SK-N-SH treated with all-trans-retinoic acid at 6 μM for 48 hours (cell line): ENCODE measurements around the gene KIRREL3.
A peak's percentile ranks its signal among the peaks of the same experiment; 100 is the strongest.

Source experiments
- ATAC-seq: fragments of 200-7000 bp; cut with Tn5 transposase; 3 replicates; pipeline ENCODE4 v1.9.1; 2020; ENCODE audit warnings: mild to moderate bottlenecking, moderate library complexity
- ARNTL ChIP-seq: fragments of 450-650 bp; formaldehyde crosslinking; IDR thresholded peaks from 2 replicates; pipeline ENCODE4 v1.5.0; 2020; ENCODE audit warnings: low read depth, mild to moderate bottlenecking, moderate library complexity, borderline replicate concordance
- BACH2 ChIP-seq: fragments of 250-450 bp; sonication (Bioruptor Pico); IDR thresholded peaks from 2 replicates; pipeline ENCODE4 v1.9.0; 2021; ENCODE audit warnings: mild to moderate bottlenecking, borderline replicate concordance
- CREB5 ChIP-seq: fragments of 250-450 bp; sonication (Bioruptor Pico); IDR thresholded peaks from 2 replicates; pipeline ENCODE4 v1.5.1; 2020; ENCODE audit warnings: low read depth, mild to moderate bottlenecking, moderate library complexity
- CSDC2 ChIP-seq: fragments of 250-450 bp; sonication (Bioruptor Pico); IDR thresholded peaks from 2 replicates; pipeline ENCODE4 v1.5.0; 2020; ENCODE audit warnings: mild to moderate bottlenecking, moderate library complexity
- CSRNP3 ChIP-seq: fragments of 250-450 bp; sonication (Bioruptor Pico); IDR thresholded peaks from 2 replicates; pipeline ENCODE4 v1.5.1; 2021; ENCODE audit warnings: mild to moderate bottlenecking, moderate library complexity
- ESRRG ChIP-seq: fragments of 250-450 bp; sonication (Bioruptor Pico); IDR thresholded peaks from 2 replicates; pipeline ENCODE4 v1.6.1; 2021; ENCODE audit warnings: mild to moderate bottlenecking
- GLIS3 ChIP-seq: fragments of 250-450 bp; sonication (Bioruptor Pico); IDR thresholded peaks from 2 replicates; pipeline ENCODE4 v1.5.0; 2020; ENCODE audit warnings: mild to moderate bottlenecking, moderate library complexity
- ISL1 ChIP-seq: fragments of 250-450 bp; sonication (Bioruptor Pico); IDR thresholded peaks from 2 replicates; pipeline ENCODE4 v2.1.2; 2022; ENCODE audit warnings: mild to moderate bottlenecking, moderate library complexity
- OSR1 ChIP-seq: fragments of 250-450 bp; sonication (Bioruptor Pico); IDR thresholded peaks from 2 replicates; pipeline ENCODE4 v1.8.0; 2022; ENCODE audit warnings: moderate library complexity, mild to moderate bottlenecking, inconsistent platforms
- PATZ1 ChIP-seq: fragments of 250-450 bp; sonication (Bioruptor Pico); IDR thresholded peaks from 2 replicates; pipeline ENCODE4 v1.8.0; 2020; ENCODE audit warnings: mild to moderate bottlenecking, moderate library complexity, borderline replicate concordance
- PPARA ChIP-seq: fragments of 250-450 bp; sonication (Bioruptor Pico); IDR thresholded peaks from 2 replicates; pipeline ENCODE4 v1.5.0; 2020; ENCODE audit warnings: mild to moderate bottlenecking, borderline replicate concordance
- RARB ChIP-seq: fragments of 250-450 bp; sonication (Bioruptor Pico); IDR thresholded peaks from 2 replicates; pipeline ENCODE4 v1.8.0; 2021; ENCODE audit warnings: mild to moderate bottlenecking, moderate library complexity
- SNAI2 ChIP-seq: fragments of 250-450 bp; sonication (Bioruptor Pico); IDR thresholded peaks from 2 replicates; pipeline ENCODE4 v1.5.0; 2020; ENCODE audit warnings: mild to moderate bottlenecking, moderate library complexity
- TCF4 ChIP-seq: fragments of 250-450 bp; sonication (Bioruptor Pico); IDR thresholded peaks from 2 replicates; pipeline ENCODE4 v1.8.0; 2021; ENCODE audit warnings: mild to moderate bottlenecking, moderate library complexity, borderline replicate concordance
- TOX ChIP-seq: fragments of 250-450 bp; sonication (Bioruptor Pico); IDR thresholded peaks from 2 replicates; pipeline ENCODE4 v1.8.0; 2021; ENCODE audit warnings: mild to moderate bottlenecking, moderate library complexity, borderline replicate concordance
- TSHZ2 ChIP-seq: fragments of 250-450 bp; sonication (Bioruptor Pico); IDR thresholded peaks from 2 replicates; pipeline ENCODE4 v1.5.0; 2020; ENCODE audit warnings: mild to moderate bottlenecking, moderate library complexity
- ZC3H10 ChIP-seq: fragments of 250-450 bp; sonication (Bioruptor Pico); IDR thresholded peaks from 2 replicates; pipeline ENCODE4 v1.5.1; 2021; ENCODE audit warnings: mild to moderate bottlenecking, moderate library complexity
- ZFP3 ChIP-seq: fragments of 250-450 bp; sonication (Bioruptor Pico); IDR thresholded peaks from 2 replicates; pipeline ENCODE4 v1.5.0; 2020; ENCODE audit warnings: mild to moderate bottlenecking, moderate library complexity
- ZFP30 ChIP-seq: fragments of 450-650 bp; formaldehyde crosslinking; IDR thresholded peaks from 2 replicates; pipeline ENCODE4 v1.5.0; 2022; ENCODE audit warnings: mild to moderate bottlenecking, moderate library complexity
- ZNF565 ChIP-seq: fragments of 450-650 bp; formaldehyde crosslinking; conservative IDR thresholded peaks from 2 replicates; pipeline ENCODE4 v1.5.0; 2020; ENCODE audit warnings: low read depth, mild to moderate bottlenecking, moderate library complexity
- ZNF70 ChIP-seq: fragments of 450-650 bp; formaldehyde crosslinking; IDR thresholded peaks from 2 replicates; pipeline ENCODE4 v1.5.0; 2020; ENCODE audit warnings: mild to moderate bottlenecking, moderate library complexity
- ZNF8 ChIP-seq: fragments of 450-650 bp; formaldehyde crosslinking; IDR thresholded peaks from 2 replicates; pipeline ENCODE4 v1.5.0; 2020; ENCODE audit warnings: mild to moderate bottlenecking, moderate library complexity
- TF ChIP-seq, protein P1 (sequence below): fragments of 250-450 bp; sonication (Bioruptor Pico); IDR thresholded peaks from 2 replicates; pipeline ENCODE4 v1.8.0; 2021; ENCODE audit warnings: low read depth, mild to moderate bottlenecking, moderate library complexity, borderline replicate concordance

Gene KIRREL3

DNA sequence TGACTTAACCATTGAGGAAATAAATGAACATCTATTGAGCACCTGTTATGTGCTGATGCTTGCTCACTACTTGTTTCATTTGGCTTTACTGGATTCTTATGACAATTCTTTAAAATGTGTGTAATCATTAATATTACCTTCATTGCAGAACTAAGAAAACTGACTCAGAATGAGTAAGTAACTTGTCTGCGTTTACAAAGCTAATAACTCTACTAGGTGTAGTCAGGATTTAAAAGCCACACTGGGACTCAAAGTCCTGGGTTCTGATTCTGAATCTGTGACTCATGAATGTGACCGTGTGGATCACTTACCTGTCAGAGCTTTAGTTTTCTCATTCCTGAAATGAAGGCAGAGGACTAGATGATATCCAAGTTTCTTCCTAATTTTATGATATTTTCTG is 23.4 kb upstream of the KIRREL3 start:
- no peak for TF ChIP-seq ZNF70 (CRISPR knock-in tag)
- TF ChIP-seq PPARA (CRISPR knock-in tag), result no peak
- no peak for TF ChIP-seq ZC3H10 (CRISPR knock-in tag)
- no peak for TF ChIP-seq ZFP3 (CRISPR knock-in tag)
- TF ChIP-seq ZFP30, result no peak
- TF ChIP-seq TCF4 (CRISPR knock-in tag), result no peak
- TF ChIP-seq ZNF8 (CRISPR knock-in tag), result no peak
- TF ChIP-seq BACH2 (CRISPR knock-in tag), result no peak
- no peak for TF ChIP-seq SNAI2 (CRISPR knock-in tag)
- TF ChIP-seq ARNTL (CRISPR knock-in tag), result no peak
- TF ChIP-seq OSR1 (CRISPR knock-in tag), result no peak
- TF ChIP-seq CSRNP3 (CRISPR knock-in tag), result no peak
- no peak for TF ChIP-seq ISL1
- ATAC-seq, result no peak

- ATAC-seq, result no peak
- TF ChIP-seq TCF4 (CRISPR knock-in tag), result no peak
- TF ChIP-seq SNAI2 (CRISPR knock-in tag), result no peak
- no peak for TF ChIP-seq ZC3H10 (CRISPR knock-in tag)
- no peak for TF ChIP-seq ISL1
- no peak for TF ChIP-seq GLIS3 (CRISPR knock-in tag)
- TF ChIP-seq ZNF565 (CRISPR knock-in tag), result no peak
- TF ChIP-seq PATZ1, result no peak
- no peak for TF ChIP-seq TOX (CRISPR knock-in tag)
- no peak for TF ChIP-seq ZFP30
- no peak for TF ChIP-seq TSHZ2 (CRISPR knock-in tag)
- no peak for TF ChIP-seq ZFP3 (CRISPR knock-in tag)
- no peak for TF ChIP-seq PPARA (CRISPR knock-in tag)
- no peak for TF ChIP-seq ARNTL (CRISPR knock-in tag)
- TF ChIP-seq CSDC2, result no peak
- no peak for TF ChIP-seq BACH2 (CRISPR knock-in tag)
These were observed 18.2 kb upstream of the KIRREL3 start for GRCh38 chr11:127018683-127019279.

GRCh38 chr11:127017482-127017881 is 16.9 kb upstream of the KIRREL3 start:
- no peak for TF ChIP-seq ZFP3 (CRISPR knock-in tag)
- no peak for TF ChIP-seq CSDC2
- no peak for TF ChIP-seq ZFP30
- TF ChIP-seq ARNTL (CRISPR knock-in tag), result no peak
- no peak for TF ChIP-seq ZC3H10 (CRISPR knock-in tag)
- TF ChIP-seq PPARA (CRISPR knock-in tag), result no peak
- TF ChIP-seq GLIS3 (CRISPR knock-in tag), result no peak
- TF ChIP-seq BACH2 (CRISPR knock-in tag), result no peak
- TF ChIP-seq ISL1, result no peak
- no peak for TF ChIP-seq OSR1 (CRISPR knock-in tag)
- TF ChIP-seq, protein P1, sequence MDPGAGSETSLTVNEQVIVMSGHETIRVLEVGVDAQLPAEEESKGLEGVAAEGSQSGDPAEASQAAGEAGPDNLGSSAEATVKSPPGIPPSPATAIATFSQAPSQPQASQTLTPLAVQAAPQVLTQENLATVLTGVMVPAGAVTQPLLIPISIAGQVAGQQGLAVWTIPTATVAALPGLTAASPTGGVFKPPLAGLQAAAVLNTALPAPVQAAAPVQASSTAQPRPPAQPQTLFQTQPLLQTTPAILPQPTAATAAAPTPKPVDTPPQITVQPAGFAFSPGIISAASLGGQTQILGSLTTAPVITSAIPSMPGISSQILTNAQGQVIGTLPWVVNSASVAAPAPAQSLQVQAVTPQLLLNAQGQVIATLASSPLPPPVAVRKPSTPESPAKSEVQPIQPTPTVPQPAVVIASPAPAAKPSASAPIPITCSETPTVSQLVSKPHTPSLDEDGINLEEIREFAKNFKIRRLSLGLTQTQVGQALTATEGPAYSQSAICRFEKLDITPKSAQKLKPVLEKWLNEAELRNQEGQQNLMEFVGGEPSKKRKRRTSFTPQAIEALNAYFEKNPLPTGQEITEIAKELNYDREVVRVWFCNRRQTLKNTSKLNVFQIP (CRISPR knock-in tag), result no peak
- TF ChIP-seq RARB, result no peak
- TF ChIP-seq CREB5 (CRISPR knock-in tag), result no peak
- TF ChIP-seq ESRRG, result no peak
- TF ChIP-seq ZNF8 (CRISPR knock-in tag), result no peak
- no peak for TF ChIP-seq CSRNP3 (CRISPR knock-in tag)
- no peak for TF ChIP-seq SNAI2 (CRISPR knock-in tag)
- ATAC-seq, result peak; percentile 99
